Measurements from ENCODE around the gene ANKRD2.
"Not testable (repeated sequence)": the region's sequence is repeated elsewhere in the genome, so short reads cannot be mapped to it uniquely, and the experiment has no call there.

The ANKRD2 gene

GRCh38 chr10:97571622-97572021 is 957 bp upstream of the ANKRD2 start:
- DNase-seq (ENCODE audit: low read depth in 2 of 2, low spot score in 1 of 2): no peak

GRCh38 chr10:97573021-97573420 is 442 bp downstream of the ANKRD2 start:
- DNase-seq (ENCODE audit: low read depth in 2 of 2, low spot score in 1 of 2): no peak

- DNase-seq (ENCODE audit: low read depth in 2 of 2, low spot score in 1 of 2): no peak
These were observed 1.1 kb downstream of the ANKRD2 start for GRCh38 chr10:97573672-97574071.

- no peak for DNase-seq (ENCODE audit: low read depth in 2 of 2, low spot score in 1 of 2)
These were observed 2.0 kb downstream of the ANKRD2 start for GRCh38 chr10:97574374-97575126.

GRCh38 chr10:97575127-97575668 is 2.6 kb downstream of the ANKRD2 start:
- no peak for DNase-seq (ENCODE audit: low read depth in 2 of 2, low spot score in 1 of 2)

GRCh38 chr10:97576487-97576886 is 3.9 kb downstream of the ANKRD2 start:
- DNase-seq (ENCODE audit: low read depth in 2 of 2, low spot score in 1 of 2): not testable (repeated sequence)

GRCh38 chr10:97577701-97578100 is 5.1 kb downstream of the ANKRD2 start:
- DNase-seq (ENCODE audit: low read depth in 2 of 2, low spot score in 1 of 2): no peak

- DNase-seq (ENCODE audit: low read depth in 2 of 2, low spot score in 1 of 2): no peak
These were observed 5.7 kb downstream of the ANKRD2 start for GRCh38 chr10:97578171-97578844.

GRCh38 chr10:97580421-97581367 is 8.1 kb downstream of the ANKRD2 start:
- DNase-seq (ENCODE audit: low read depth in 2 of 2, low spot score in 1 of 2): no peak

GRCh38 chr10:97582169-97582568 is 9.6 kb downstream of the ANKRD2 start:
- no peak for DNase-seq (ENCODE audit: low read depth in 2 of 2, low spot score in 1 of 2)

- DNase-seq (ENCODE audit: low read depth in 2 of 2, low spot score in 1 of 2): no peak
These were observed 10.9 kb downstream of the ANKRD2 start for GRCh38 chr10:97583476-97583875.

GRCh38 chr10:97584060-97584797 is 11.7 kb downstream of the ANKRD2 start, which contains the start of gene HOGA1:
Gene HOGA1 (plus strand): TSS chr10:97584389. CDS start chr10:97584704, 315 bp downstream.
- no peak for DNase-seq (ENCODE audit: low read depth in 2 of 2, low spot score in 1 of 2)

GRCh38 chr10:97584798-97585438 is 12.3 kb downstream of the ANKRD2 start:
- no peak for DNase-seq (ENCODE audit: low read depth in 2 of 2, low spot score in 1 of 2)

- DNase-seq (ENCODE audit: low read depth in 2 of 2, low spot score in 1 of 2): no peak
These were observed 12.8 kb downstream of the ANKRD2 start for GRCh38 chr10:97585439-97585811.

GRCh38 chr10:97587183-97587582 is 14.6 kb downstream of the ANKRD2 start:
- DNase-seq (ENCODE audit: low read depth in 2 of 2, low spot score in 1 of 2): no peak

- DNase-seq (ENCODE audit: low read depth in 2 of 2, low spot score in 1 of 2): no peak
These were observed 16.9 kb downstream of the ANKRD2 start, which contains the start of gene C10orf62 for GRCh38 chr10:97589479-97589878. Gene C10orf62 (plus strand): TSS chr10:97589721. CDS start chr10:97589898, 177 bp downstream.

GRCh38 chr10:97590082-97590747 is 17.6 kb downstream of the ANKRD2 start:
- no peak for DNase-seq (ENCODE audit: low read depth in 2 of 2, low spot score in 1 of 2)

GRCh38 chr10:97590748-97591495 is 18.3 kb downstream of the ANKRD2 start:
- no peak for DNase-seq (ENCODE audit: low read depth in 2 of 2, low spot score in 1 of 2)

GRCh38 chr10:97593421-97593820 is 20.8 kb downstream of the ANKRD2 start:
- DNase-seq (ENCODE audit: low read depth in 2 of 2, low spot score in 1 of 2): no peak
